ENCODE measurements around the gene ZNF488.

Gene ZNF488

GRCh38 chr10:47334466-47335295 lies 49.4 kb downstream of the ZNF488 start:
- no peak for DNase-seq (ENCODE audit: low read depth, low spot score)
- no peak overlapping the region for H3K27ac ChIP-seq

- DNase-seq (ENCODE audit: low read depth, low spot score), result no peak
- H3K27ac ChIP-seq, result no peak overlapping the region
These were observed 50.6 kb downstream of the ZNF488 start for GRCh38 chr10:47333532-47333931.

GRCh38 chr10:47332946-47333345 lies 51.1 kb downstream of the ZNF488 start:
- no peak overlapping the region for H3K27ac ChIP-seq
- DNase-seq (ENCODE audit: low read depth, low spot score), result no peak

- no peak for DNase-seq (ENCODE audit: low read depth, low spot score)
- H3K27ac ChIP-seq, result no peak overlapping the region
These were observed 51.7 kb downstream of the ZNF488 start for GRCh38 chr10:47332371-47332770.

GRCh38 chr10:47331954-47332353 lies 52.1 kb downstream of the ZNF488 start:
- H3K27ac ChIP-seq, result no peak overlapping the region
- no peak for DNase-seq (ENCODE audit: low read depth, low spot score)

GRCh38 chr10:47331491-47331890 lies 52.6 kb downstream of the ZNF488 start:
- H3K27ac ChIP-seq, result no peak overlapping the region
- DNase-seq (ENCODE audit: low read depth, low spot score), result no peak

GRCh38 chr10:47330804-47331203 lies 53.3 kb downstream of the ZNF488 start:
- DNase-seq (ENCODE audit: low read depth, low spot score), result no peak
- H3K27ac ChIP-seq, result no peak overlapping the region

GRCh38 chr10:47330366-47330765 lies 53.7 kb downstream of the ZNF488 start:
- no peak overlapping the region for H3K27ac ChIP-seq
- no peak for DNase-seq (ENCODE audit: low read depth, low spot score)

DNA sequence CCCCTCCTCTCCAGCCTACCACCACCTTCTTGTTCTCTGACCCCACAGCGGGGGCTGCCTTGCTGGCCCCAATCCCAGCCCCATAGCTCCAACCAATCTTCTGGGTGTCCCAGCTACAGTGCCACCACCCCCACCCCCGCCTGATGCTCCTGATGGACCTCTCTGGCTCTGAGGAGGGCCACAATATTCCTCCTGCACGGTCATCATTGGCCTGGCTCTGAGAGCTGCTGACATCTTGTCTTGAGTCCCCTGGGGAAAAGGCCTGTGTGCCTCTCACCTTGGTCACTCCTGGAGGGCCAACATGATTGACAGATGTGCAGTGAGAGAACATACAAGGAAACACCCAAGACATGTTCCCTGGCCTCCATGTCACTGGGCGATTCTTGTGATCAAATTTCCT lies 54.2 kb downstream of the ZNF488 start:
- H3K27ac ChIP-seq, result no peak overlapping the region
- DNase-seq (ENCODE audit: low read depth, low spot score), result no peak

- H3K27ac ChIP-seq, result no peak overlapping the region
These were observed 57.2 kb downstream of the ZNF488 start for GRCh38 chr10:47326927-47327330.

DNA sequence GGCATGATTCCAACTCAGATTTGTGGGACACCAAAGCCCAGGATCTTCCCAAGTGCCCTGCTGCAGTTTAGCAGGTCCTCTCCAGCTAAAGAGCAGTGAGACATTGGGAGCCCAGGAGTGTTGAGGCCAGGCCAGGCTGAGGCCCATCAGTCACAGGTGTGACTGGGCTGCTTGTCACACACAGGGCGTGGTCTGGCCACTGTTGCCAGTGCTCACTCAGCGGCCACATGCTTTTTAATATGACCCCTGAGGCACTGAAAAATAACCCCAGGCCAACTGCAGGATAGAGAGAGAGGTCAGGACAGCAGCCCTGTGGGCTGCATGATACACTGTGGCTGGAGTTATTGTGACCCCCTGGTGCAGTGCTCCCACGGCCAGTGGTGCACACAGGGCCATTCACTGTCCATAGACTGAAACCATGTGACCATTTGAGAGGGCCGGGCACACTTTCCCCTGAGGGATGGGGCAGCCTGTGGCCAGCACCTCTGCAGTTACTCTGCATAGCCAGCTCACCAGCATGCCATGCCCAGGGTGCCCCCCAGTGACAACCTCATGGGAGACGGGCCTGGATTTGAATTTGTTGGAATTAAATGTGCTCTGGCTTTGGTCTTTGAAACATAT lies 57.7 kb downstream of the ZNF488 start:
- H3K27ac ChIP-seq, result no peak overlapping the region
- DNase-seq (ENCODE audit: low read depth, low spot score), result no peak

More at GRCh38 chr10:47326927-47327330, 57.2 kb downstream of the ZNF488 start:
- no peak for DNase-seq (ENCODE audit: low read depth, low spot score)

DNA sequence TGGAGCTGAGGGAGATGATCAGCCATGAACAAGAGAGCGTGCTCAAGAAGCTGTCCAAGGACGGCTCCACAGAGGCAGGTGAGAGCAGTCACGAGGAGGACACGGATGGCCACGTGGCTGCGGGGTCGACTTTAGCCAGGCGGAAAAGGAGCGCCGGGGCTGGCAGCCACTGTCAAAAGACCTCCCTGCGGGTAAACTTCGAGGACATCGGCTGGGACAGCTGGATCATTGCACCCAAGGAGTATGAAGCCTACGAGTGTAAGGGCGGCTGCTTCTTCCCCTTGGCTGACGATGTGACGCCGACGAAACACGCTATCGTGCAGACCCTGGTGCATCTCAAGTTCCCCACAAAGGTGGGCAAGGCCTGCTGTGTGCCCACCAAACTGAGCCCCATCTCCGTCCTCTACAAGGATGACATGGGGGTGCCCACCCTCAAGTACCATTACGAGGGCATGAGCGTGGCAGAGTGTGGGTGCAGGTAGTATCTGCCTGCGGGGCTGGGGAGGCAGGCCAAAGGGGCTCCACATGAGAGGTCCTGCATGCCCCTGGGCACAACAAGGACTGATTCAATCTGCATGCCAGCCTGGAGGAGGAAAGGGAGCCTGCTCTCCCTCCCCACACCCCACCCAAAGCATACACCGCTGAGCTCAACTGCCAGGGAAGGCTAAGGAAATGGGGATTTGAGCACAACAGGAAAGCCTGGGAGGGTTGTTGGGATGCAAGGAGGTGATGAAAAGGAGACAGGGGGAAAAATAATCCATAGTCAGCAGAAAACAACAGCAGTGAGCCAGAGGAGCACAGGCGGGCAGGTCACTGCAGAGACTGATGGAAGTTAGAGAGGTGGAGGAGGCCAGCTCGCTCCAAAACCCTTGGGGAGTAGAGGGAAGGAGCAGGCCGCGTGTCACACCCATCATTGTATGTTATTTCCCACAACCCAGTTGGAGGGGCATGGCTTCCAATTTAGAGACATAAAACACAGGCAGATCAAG lies 58.5 kb downstream of the ZNF488 start:
- H3K27ac ChIP-seq, result no peak overlapping the region
- DNase-seq (ENCODE audit: low read depth, low spot score), result no peak

DNA sequence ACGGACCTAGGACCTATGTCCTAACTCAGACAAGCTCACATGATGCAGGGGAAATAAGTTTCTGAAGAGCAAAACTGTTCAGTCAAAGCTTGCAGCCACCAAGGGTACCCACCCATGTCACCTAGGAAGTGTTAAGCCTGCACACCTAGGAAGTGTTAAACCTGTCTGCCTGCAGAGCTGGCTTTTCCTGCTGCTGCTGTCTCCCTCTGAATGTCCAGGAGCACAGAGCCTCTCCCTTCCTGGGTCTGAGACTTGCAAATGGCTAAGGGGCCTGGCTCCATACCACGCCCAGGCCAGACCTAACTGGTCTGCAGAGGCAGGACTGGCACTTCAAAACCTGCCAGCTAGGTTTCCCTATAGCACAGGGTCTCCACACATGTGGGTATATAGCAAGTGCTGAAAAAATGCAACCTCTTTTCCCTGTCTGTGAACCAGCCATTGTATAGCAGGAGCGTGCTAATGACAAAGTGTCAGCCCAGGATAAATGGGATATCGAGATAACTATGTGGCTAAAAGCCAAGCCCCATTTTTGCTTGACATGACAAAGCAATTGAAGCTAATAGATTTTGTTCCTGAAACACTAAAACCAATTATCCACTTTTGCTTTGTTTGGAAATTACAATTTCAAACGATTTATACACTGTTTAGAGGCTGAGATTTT lies 60.3 kb downstream of the ZNF488 start:
- DNase-seq (ENCODE audit: low read depth, low spot score), result no peak
- H3K27ac ChIP-seq, result no peak overlapping the region

DNA sequence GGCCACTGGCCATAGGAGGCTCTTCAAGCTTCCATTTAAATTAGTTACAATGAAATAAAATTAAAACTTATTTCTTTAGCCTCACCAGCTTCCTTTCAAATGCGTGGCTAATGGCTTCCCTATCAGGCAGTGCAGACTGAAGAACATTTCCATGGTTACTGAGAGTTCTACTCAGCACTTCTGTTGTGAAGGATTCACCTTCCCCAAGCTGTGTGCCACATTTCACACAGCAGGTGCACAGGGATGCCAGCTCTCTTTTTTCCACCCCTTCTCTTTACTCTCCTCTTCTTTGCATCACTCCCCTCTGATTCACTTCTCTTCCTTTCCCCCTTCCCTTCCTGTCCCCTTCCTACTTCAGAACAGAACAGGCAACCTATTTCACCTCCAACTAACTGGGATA lies 61.0 kb downstream of the ZNF488 start:
- DNase-seq (ENCODE audit: low read depth, low spot score), result no peak
- no peak overlapping the region for H3K27ac ChIP-seq

- DNase-seq (ENCODE audit: low read depth, low spot score), result no peak
- no peak within 1 kb of the TSS for H3K27ac ChIP-seq
These were observed 61.6 kb downstream of the ZNF488 start, which contains the start of gene GDF2 for GRCh38 chr10:47322300-47323061. GDF2 (plus strand) TSS chr10:47322454; CDS start chr10:47322669, 215 bp downstream.

GRCh38 chr10:47321521-47322195 lies 62.4 kb downstream of the ZNF488 start:
- H3K27ac ChIP-seq, result no peak overlapping the region
- DNase-seq (ENCODE audit: low read depth, low spot score), result no peak

DNA sequence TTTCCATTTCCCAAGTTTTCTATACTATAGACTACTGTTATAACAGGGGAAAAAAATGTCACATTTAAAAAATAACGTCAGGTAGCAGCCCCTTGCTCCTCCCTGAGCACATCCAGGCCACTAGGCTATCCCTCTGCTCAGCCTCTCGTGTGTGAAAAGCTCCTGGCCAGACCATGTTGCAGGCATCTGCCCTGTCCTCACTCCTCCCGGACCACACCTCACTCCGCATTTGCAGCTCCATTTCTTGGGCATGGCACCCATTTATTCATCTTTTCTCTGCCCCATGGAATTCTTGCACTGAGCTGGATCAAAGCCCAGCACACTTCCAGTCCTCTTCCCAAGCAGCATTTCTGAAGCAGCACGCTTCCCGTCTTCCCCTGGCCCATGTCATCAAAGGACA lies 63.3 kb downstream of the ZNF488 start:
- no peak overlapping the region for H3K27ac ChIP-seq
- no peak for DNase-seq (ENCODE audit: low read depth, low spot score)

DNA sequence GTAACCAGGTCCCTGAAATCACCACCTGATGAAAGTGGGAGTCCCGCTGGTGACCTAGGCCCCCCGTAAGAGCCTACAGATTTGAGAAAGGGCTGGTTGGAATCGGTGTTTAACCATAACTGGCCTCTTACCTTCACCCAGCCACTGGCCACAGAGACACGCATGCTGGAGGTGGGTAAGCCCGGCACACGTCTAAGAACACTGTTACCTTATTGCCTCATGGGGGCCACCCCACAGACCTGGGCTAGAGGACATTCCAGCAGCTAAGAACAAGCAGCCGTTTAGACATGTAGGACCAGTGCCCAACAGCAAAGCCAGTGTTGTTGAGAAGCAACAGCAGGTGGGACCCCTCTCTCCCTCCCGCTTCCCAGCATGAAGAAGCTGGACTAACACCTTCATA lies 64.3 kb downstream of the ZNF488 start:
- no peak for DNase-seq (ENCODE audit: low read depth, low spot score)
- no peak overlapping the region for H3K27ac ChIP-seq

DNA sequence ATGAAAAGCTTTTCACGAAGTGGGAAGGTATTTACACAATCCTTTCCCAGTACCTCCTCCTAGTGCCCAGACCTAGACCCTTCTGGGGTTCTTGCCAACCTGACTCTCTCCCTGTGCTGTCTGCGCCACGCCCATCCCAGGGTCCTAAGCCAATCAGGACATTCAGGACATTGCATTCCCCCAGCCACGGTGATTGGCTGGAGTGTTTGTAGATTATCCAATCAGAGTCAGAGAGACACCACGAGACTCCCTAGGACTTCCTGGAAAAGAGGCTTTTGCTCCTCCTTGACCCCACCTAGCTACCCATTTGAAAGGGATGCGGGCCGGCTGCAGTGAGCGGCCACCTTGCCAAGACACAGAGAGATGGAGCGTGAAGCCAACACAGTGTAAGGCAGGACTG lies 65.4 kb downstream of the ZNF488 start:
- no peak overlapping the region for H3K27ac ChIP-seq
- no peak for DNase-seq (ENCODE audit: low read depth, low spot score)

Data from epithelial cell of prostate (primary cell).